DND-41 (cell line): ENCODE data around the gene CACNA1H.

Source experiments
- CTCF ChIP-seq: IDR thresholded peaks from 2 replicates; pipeline ENCODE4 v1.5.1; 2012; ENCODE audit warnings: borderline replicate concordance, low read length, moderate library complexity, mild to moderate bottlenecking; ENCODE audit not compliant: poor library complexity, severe bottlenecking; ENCODE audit errors: extremely low read depth
- EZH2 ChIP-seq: IDR thresholded peaks from 3 replicates; pipeline ENCODE4 v1.6.1; 2012; ENCODE audit warnings: borderline replicate concordance, low read depth, mild to moderate bottlenecking, moderate library complexity, low read length, inconsistent platforms; ENCODE audit not compliant: severe bottlenecking

GRCh38 chr16:1126044-1126443 lies 26.9 kb upstream of the CACNA1H start:
- TF ChIP-seq CTCF (no peak), EZH2 (no peak)
